H1 (cell line): ENCODE data around the gene ABCA13. TPM values are rescaled to one million over a fixed set of nuclear protein-coding genes. Genes with fewer than 3 reads are reported as not detected.

Experiments used
- CTCF ChIA-PET: fragments of 300-600 bp; sonication (Branson Sonifier 250); formaldehyde crosslinking; loops from one replicate; lab custom pipeline; 2021; ENCODE audit not compliant: partially characterized antibody; lab: Charles Lee
- POLR2A ChIA-PET: fragments of 300-600 bp; sonication (Branson Sonifier 250); formaldehyde crosslinking; loops from one replicate; lab custom pipeline; 2021; ENCODE audit warnings: inconsistent platforms; ENCODE audit not compliant: partially characterized antibody; lab: Charles Lee
- DNase-seq, 2 experiments: peaks; one replicate each; pipeline versions ENCODE4 v3.0.0 to v3.0.0-alpha.2; 2010 to 2022; ENCODE audit warnings: low spot score in 2 of 2, low read depth in 1 of 2, mixed read lengths in 1 of 2
- FAIRE-seq: peaks from 2 replicates; lab custom pipeline; 2011; peaks lifted over from hg19 to GRCh38; lab: Jason Lieb, UNC
- H2AFZ ChIP-seq: 2 replicates; pipeline ENCODE4 v1.8.1; 2012; ENCODE audit warnings: low read length, inconsistent platforms
- H2AK5ac ChIP-seq: 2 replicates; pipeline ENCODE4 v1.6.1; 2013; ENCODE audit warnings: low read depth, low read length
- H2BK120ac ChIP-seq: replicated peaks from 2 replicates; pipeline ENCODE3; 2013; ENCODE audit warnings: low read depth, low read length, inconsistent platforms
- H2BK12ac ChIP-seq: 2 replicates; pipeline ENCODE4 v1.6.1; 2013; ENCODE audit warnings: low read depth, low read length
- H2BK15ac ChIP-seq: 2 replicates; pipeline ENCODE4 v1.6.1; 2013; ENCODE audit warnings: low read length
- H2BK20ac ChIP-seq: 2 replicates; pipeline ENCODE4 v1.6.1; 2013; ENCODE audit warnings: low read length
- H2BK5ac ChIP-seq: 2 replicates; pipeline ENCODE4 v1.6.1; 2013; ENCODE audit warnings: low read depth, low read length
- H3K14ac ChIP-seq: 2 replicates; pipeline ENCODE4 v1.6.1; 2013; ENCODE audit warnings: inconsistent platforms; ENCODE audit not compliant: insufficient read length
- H3K18ac ChIP-seq: 2 replicates; pipeline ENCODE4 v1.6.1; 2013; ENCODE audit warnings: low read length; ENCODE audit errors: extremely low read depth
- H3K23ac ChIP-seq: 2 replicates; pipeline ENCODE4 v1.6.1; 2013; ENCODE audit warnings: inconsistent platforms; ENCODE audit not compliant: insufficient read length
- H3K23me2 ChIP-seq: 2 replicates; pipeline ENCODE4 v1.6.1; 2013; ENCODE audit warnings: low read depth, low read length
- H3K27ac ChIP-seq: 2 replicates; pipeline ENCODE4 v1.6.1; 2011; ENCODE audit warnings: low read depth, low read length, inconsistent platforms
- H3K27me3 ChIP-seq, 4 experiments: replicated peaks in 1 of 4; 1 replicate in 1 of 4; 2 replicates in 3 of 4; pipeline versions ENCODE4 v1.6.1 to v1.8.1; 2011 to 2013; ENCODE audit warnings: low read length in 3 of 4, mild to moderate bottlenecking in 3 of 4, inconsistent platforms in 2 of 4, mixed read lengths in 2 of 4, moderate library complexity in 1 of 4; ENCODE audit not compliant: control insufficient read depth in 3 of 4, insufficient read depth in 3 of 4; ENCODE audit errors: extremely low read depth in 1 of 4
- H3K36me3 ChIP-seq, 4 experiments: 2 replicates each; pipeline versions ENCODE4 v1.6.1 to v1.8.1; 2011 to 2013; ENCODE audit warnings: mild to moderate bottlenecking in 4 of 4, low read length in 3 of 4, moderate library complexity in 2 of 4, control low read depth in 1 of 4, inconsistent platforms in 1 of 4; ENCODE audit not compliant: insufficient read depth in 4 of 4, control insufficient read depth in 2 of 4
- H3K4ac ChIP-seq: replicated peaks from 2 replicates; pipeline ENCODE3; 2013; ENCODE audit warnings: low read length, low read depth, mixed read lengths, inconsistent platforms; ENCODE audit not compliant: insufficient read length
- H3K4me1 ChIP-seq, 4 experiments: replicated peaks in 1 of 4; 1 replicate in 1 of 4; 2 replicates in 3 of 4; pipeline versions ENCODE4 v1.6.1 to v1.8.1; 2011 to 2013; ENCODE audit warnings: low read length in 3 of 4, inconsistent platforms in 2 of 4, mixed read lengths in 1 of 4; ENCODE audit not compliant: insufficient read depth in 4 of 4, control insufficient read depth in 3 of 4
- H3K4me2 ChIP-seq, 2 experiments: 2 replicates each; pipeline versions ENCODE4 v1.6.1 to v1.8.1; 2011 to 2013; ENCODE audit warnings: low read depth in 2 of 2, low read length in 2 of 2, control low read depth in 1 of 2, inconsistent platforms in 1 of 2, mild to moderate bottlenecking in 1 of 2; ENCODE audit not compliant: insufficient read depth in 1 of 2
- H3K4me3 ChIP-seq, 4 experiments: fragments of 200-600, 300-600 bp in 1 of 4; sonication (generic), shearing (Covaris generic), sonication (Bioruptor Twin) in 1 of 4; 2 replicates each; pipeline versions ENCODE4 v1.5.1 to v1.8.1; 2011 to 2016; ENCODE audit warnings: low read length in 4 of 4, low read depth in 3 of 4, control low read depth in 2 of 4, inconsistent platforms in 2 of 4, mild to moderate bottlenecking in 2 of 4, mixed read lengths in 1 of 4, moderate library complexity in 1 of 4; ENCODE audit not compliant: insufficient read depth in 2 of 4; ENCODE audit errors: extremely low read depth in 1 of 4
- H3K56ac ChIP-seq: replicated peaks from 2 replicates; pipeline ENCODE3; 2013; ENCODE audit warnings: low read depth, mild to moderate bottlenecking, mixed read lengths, low read length, inconsistent platforms; ENCODE audit not compliant: insufficient read length
- H3K79me1 ChIP-seq: 2 replicates; pipeline ENCODE4 v1.6.1; 2013; ENCODE audit warnings: low read depth, low read length, control low read depth
- H3K79me2 ChIP-seq, 2 experiments: 2 replicates each; pipeline versions ENCODE4 v1.6.1 to v1.8.1; 2012 to 2013; ENCODE audit warnings: low read length in 2 of 2, mild to moderate bottlenecking in 2 of 2, inconsistent platforms in 1 of 2; ENCODE audit not compliant: insufficient read depth in 2 of 2, control insufficient read depth in 1 of 2
- H3K9ac ChIP-seq, 4 experiments: replicated peaks in 1 of 4; 1 replicate in 1 of 4; 2 replicates in 3 of 4; pipeline versions ENCODE4 v1.6.1 to v1.8.1; 2011 to 2013; ENCODE audit warnings: low read depth in 3 of 4, low read length in 3 of 4, control low read depth in 2 of 4, mild to moderate bottlenecking in 2 of 4, moderate library complexity in 2 of 4, inconsistent platforms in 1 of 4; ENCODE audit errors: extremely low read depth in 1 of 4
- H3K9me3 ChIP-seq, 2 experiments: 2 replicates each; pipeline versions ENCODE4 v1.6.1 to v1.8.1; 2012 to 2013; ENCODE audit warnings: mild to moderate bottlenecking in 2 of 2, moderate library complexity in 2 of 2, control low read depth in 1 of 2, inconsistent platforms in 1 of 2, low read depth in 1 of 2, low read length in 1 of 2, mixed read lengths in 1 of 2; ENCODE audit not compliant: insufficient read depth in 2 of 2
- H4K20me1 ChIP-seq, 2 experiments: replicated peaks in 1 of 2; 2 replicates each; pipeline versions ENCODE3 to v1.8.1; 2011 to 2013; ENCODE audit warnings: inconsistent platforms in 2 of 2, low read length in 2 of 2, mild to moderate bottlenecking in 1 of 2; ENCODE audit not compliant: insufficient read depth in 2 of 2, control insufficient read depth in 1 of 2
- H4K5ac ChIP-seq: 2 replicates; pipeline ENCODE4 v1.6.1; 2013; ENCODE audit warnings: low read length, low read depth, mixed read lengths, inconsistent platforms; ENCODE audit not compliant: insufficient read length
- H4K8ac ChIP-seq: 2 replicates; pipeline ENCODE4 v1.8.0; 2013; ENCODE audit warnings: mild to moderate bottlenecking, moderate library complexity, low read length, inconsistent platforms; ENCODE audit not compliant: insufficient read depth; ENCODE audit errors: extremely low read depth
- H4K91ac ChIP-seq: replicated peaks from 2 replicates; pipeline ENCODE3; 2013; ENCODE audit warnings: low read length, mixed read lengths, inconsistent platforms; ENCODE audit not compliant: insufficient read length
- HDAC2 ChIP-seq, 2 experiments: fragments of 300-600 bp in 1 of 2; sonication (generic) in 1 of 2; IDR thresholded peaks; 2 replicates each; pipeline ENCODE4 v1.6.1; 2011 to 2012; ENCODE audit warnings: low read depth in 2 of 2, low read length in 2 of 2, mild to moderate bottlenecking in 2 of 2, moderate library complexity in 2 of 2, borderline replicate concordance in 1 of 2, inconsistent platforms in 1 of 2
- TCF12 ChIP-seq: IDR thresholded peaks from 2 replicates; pipeline ENCODE4 v1.6.1; 2011; ENCODE audit warnings: low read depth, mild to moderate bottlenecking, low read length
- polyA plus RNA-seq, 7 experiments: library from polyadenylated mRNA; depleted of rRNA in 3 of 7; stranded (reverse) in 5 of 7; unstranded in 2 of 7; fragments of >200 nt in 5 of 7; fragments of 200-250 nt in 2 of 7; gene quantifications; 1 replicate in 5 of 7; 2 replicates in 1 of 7; 4 replicates in 1 of 7; pipeline versions ENCODE4 v1.2.1 to v1.2.3, GENCODE V29; 2011 to 2013; ENCODE audit warnings: missing spikeins in 2 of 7, mixed read lengths in 2 of 7
- total RNA-seq: library from RNA; stranded (reverse); fragmentation: NEBNext Ultra II Directional; extraction: Animal tissue kit (Norgen Biotek cat#: 25700); gene quantifications from 2 replicates; pipeline ENCODE4 v1.2.1, GENCODE V29; 2021
- TF ChIP-seq, protein P1 (sequence below): IDR thresholded peaks from 2 replicates; pipeline ENCODE4 v1.6.1; 2012; ENCODE audit warnings: inconsistent platforms

The ABCA13 gene
- total and polyA plus RNA-seq, 2 of the 8 experiments (the other 6 are each of a cell fraction or from before 2014, with no cell fraction given) = 0.07 to 0.09 TPM

- H3K18ac ChIP-seq = no peak overlapping the region
- H4K5ac ChIP-seq = no peak overlapping the region
- no peak overlapping the region; the same call in 1 of the 2 replicates for H2BK5ac ChIP-seq
- H3K27ac ChIP-seq = no peak overlapping the region
- TF ChIP-seq, protein P1, sequence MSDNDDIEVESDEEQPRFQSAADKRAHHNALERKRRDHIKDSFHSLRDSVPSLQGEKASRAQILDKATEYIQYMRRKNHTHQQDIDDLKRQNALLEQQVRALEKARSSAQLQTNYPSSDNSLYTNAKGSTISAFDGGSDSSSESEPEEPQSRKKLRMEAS = no peak
- TF ChIP-seq HDAC2 (IDR thresholded peaks at IDR 0.05; ENCODE audit: borderline replicate concordance in 1 of 2, low read depth in 2 of 2, low read length in 2 of 2) (no peak), TCF12 (no peak)
- TF ChIP-seq, all 59 proteins: peak for 0
- H3K4me2 ChIP-seq = no peak overlapping the region
- no peaks in the 10 kb centered on the region for H3K79me2 ChIP-seq
- POLR2A ChIA-PET = no interaction called here
- no peak overlapping the region for H2BK120ac ChIP-seq
- DNase-seq = no peak
- 0 out of 2 replicates have a peak, but pooled peaks cover 2% of the 10 kb centered on the region for H3K23me2 ChIP-seq
- H4K8ac ChIP-seq = no peak overlapping the region
- no peak overlapping the region for H3K14ac ChIP-seq
- no peak overlapping the region for H4K91ac ChIP-seq
- FAIRE-seq = no peak
- H3K4me3 ChIP-seq = no peak overlapping the region
- H3K4ac ChIP-seq = no peak overlapping the region
- H3K27me3 ChIP-seq = no peaks in the 10 kb centered on the region
- H3K4me1 ChIP-seq = peaks cover 0 to 4% (median 0%) of the 10 kb centered on the region in 4 experiments; a peak in 1 of 7 replicates
- H3K36me3 ChIP-seq = no peaks in the 10 kb centered on the region
- no peak overlapping the region for H2BK20ac ChIP-seq
- no peak overlapping the region for H2BK15ac ChIP-seq
- H2AFZ ChIP-seq = no peak overlapping the region
- H3K56ac ChIP-seq = no peak overlapping the region
- no peak overlapping the region for H3K9ac ChIP-seq
- H3K79me1 ChIP-seq = no peaks in the 10 kb centered on the region
- H4K20me1 ChIP-seq = no peaks in the 10 kb centered on the region
- CTCF ChIA-PET = no interaction called here
- no peak overlapping the region for H2BK12ac ChIP-seq
- H3K23ac ChIP-seq = no peak overlapping the region
- peak overlapping the region; percentile 90; the same call in 1 of the 2 replicates for H2AK5ac ChIP-seq
- 0 out of 4 replicates have a peak, but pooled peaks cover 0 to 5% of the 10 kb centered on the region in 2 experiments for H3K9me3 ChIP-seq
These were observed 22.2 kb upstream of the ABCA13 start for GRCh38 chr7:48149058-48149457.
